GM18861 (cell line): ENCODE measurements around the gene THEM5.
"Not testable (repeated sequence)": the region's sequence is repeated elsewhere in the genome, so short reads cannot be mapped to it uniquely, and the experiment has no call there.

ENCODE experiments used
- ATAC-seq: cut with Tn5 transposase; IDR thresholded peaks from one replicate; pipeline ENCODE4 v1.9.1; 2021; ENCODE audit not compliant: unreplicated experiment

THEM5 gene

GRCh38 chr1:151867765-151868411 is 14.4 kb upstream of the THEM5 start:
- ATAC-seq, result no peak

DNA sequence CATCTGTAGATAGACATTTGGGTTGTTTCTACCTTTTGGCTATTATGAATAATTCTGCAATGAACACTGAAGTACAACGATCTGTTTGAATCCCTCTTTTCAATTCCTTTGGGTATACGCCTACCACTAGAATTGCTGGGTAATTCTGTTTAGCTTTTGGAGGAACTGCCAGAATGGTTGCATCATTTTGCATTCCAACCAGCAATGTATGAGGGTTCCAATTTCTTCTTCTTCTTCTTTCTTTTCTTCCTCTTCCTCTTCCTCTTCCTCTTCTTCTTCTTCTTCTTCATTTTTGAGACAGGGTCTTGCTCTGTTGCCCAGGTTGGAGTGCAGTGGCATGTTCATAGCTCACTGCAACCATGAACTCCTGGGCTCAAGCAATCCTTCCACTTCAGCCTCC is 13.8 kb upstream of the THEM5 start:
- no peak for ATAC-seq

- ATAC-seq, result no peak
Observed at GRCh38 chr1:151864411-151864810, 10.9 kb upstream of the THEM5 start.

GRCh38 chr1:151862604-151863003 is 9.1 kb upstream of the THEM5 start:
- ATAC-seq, result no peak

DNA sequence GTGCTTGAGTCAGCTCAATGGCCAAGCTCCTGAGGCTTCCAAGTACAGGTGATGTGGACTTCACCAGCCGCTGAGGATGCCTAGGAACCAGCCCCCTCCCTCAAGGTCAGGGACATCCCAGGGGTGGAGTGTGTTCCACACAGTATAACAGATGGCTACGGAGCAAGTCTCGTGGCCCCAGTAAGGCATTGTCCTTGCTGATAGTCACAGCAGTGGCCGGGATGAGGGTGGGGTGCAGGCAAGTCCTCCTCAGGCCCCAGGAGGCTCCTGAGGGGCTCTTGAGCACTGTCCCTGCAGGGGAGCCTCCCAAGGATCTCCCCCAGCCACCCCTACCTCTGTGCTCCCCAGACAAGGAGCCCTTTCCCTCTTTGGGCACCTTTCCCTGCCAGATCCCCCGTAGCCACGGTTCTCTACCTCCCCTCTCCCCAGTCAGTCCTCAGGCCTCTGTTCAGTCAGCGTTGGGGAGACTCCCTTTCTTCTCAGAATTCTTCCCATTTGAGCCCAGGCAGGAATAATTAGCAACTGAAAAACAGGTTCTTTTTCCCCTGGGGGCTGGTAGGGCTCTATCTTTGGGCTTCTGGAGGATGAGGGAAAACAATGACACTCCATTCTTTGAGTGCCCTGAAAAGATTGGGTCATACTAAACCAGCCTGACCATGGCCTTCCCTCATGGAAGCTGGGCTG is 7.1 kb upstream of the THEM5 start:
- ATAC-seq, result no peak

- ATAC-seq, result no peak
Observed at GRCh38 chr1:151859891-151860293, 6.4 kb upstream of the THEM5 start.

DNA sequence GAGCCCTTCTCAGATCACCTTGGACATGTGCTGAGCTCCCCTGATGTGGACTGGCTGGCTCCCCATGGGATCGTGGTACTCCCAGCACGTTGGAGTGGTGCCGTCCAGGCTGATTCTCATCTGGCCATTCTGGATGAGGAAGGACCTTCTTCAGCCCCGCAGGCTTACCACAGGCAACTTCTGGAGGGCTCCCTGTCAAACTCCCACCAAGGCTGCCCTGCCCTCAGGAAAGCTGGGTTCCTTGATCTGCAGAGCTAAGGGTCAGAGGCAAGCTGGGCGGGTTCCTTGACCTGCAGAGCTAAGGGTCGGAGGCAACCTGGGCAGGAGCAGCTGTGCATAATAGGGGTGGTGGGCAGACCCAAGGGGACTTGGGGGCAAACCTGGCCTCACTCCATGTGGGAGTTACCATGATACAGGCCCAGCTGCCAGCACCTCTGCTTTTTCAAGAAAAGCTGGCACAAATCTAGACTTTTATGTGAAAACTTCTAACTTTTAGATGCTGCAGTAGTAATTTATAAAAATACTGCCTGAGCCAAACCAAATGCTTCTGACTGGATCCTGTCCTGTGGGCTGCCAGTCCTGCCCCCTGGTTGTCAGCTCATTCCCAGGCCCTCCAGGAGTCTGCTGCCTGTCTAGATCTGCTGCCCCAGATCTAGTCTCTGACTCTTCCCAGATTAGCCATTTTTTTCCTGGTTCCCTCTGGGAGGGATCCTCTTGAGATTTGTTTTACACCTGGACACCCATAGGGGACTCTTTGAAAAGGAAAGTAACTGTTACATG is 5.6 kb upstream of the THEM5 start:
- no peak for ATAC-seq

GRCh38 chr1:151858030-151858746 is 4.7 kb upstream of the THEM5 start:
- no peak for ATAC-seq

GRCh38 chr1:151855933-151856332 is 2.4 kb upstream of the THEM5 start:
- no peak for ATAC-seq

DNA sequence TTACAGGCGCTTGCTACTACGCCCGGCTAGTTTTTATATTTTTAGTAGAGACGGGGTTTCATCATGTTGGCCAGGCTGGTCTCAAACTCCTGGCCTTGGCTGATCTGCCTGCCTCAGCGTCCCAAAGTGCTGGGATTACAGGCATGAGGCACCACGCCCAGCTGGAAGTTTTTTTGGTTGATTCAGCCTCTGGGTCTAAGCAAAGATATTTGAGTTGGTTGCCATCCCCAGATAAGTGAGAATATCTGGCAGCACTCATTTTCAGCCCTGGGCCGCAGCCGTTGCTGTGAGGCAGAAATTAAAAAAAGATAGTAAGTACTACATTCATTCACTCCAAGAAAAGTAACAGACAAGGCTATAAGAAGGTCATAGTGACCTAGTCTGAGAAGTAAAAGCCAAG is 2.0 kb upstream of the THEM5 start:
- not testable (repeated sequence) for ATAC-seq

- ATAC-seq, result no peak
Observed at GRCh38 chr1:151854658-151855057, 1.1 kb upstream of the THEM5 start.

GRCh38 chr1:151852733-151853132 is 779 bp downstream of the THEM5 start:
- ATAC-seq, result no peak

DNA sequence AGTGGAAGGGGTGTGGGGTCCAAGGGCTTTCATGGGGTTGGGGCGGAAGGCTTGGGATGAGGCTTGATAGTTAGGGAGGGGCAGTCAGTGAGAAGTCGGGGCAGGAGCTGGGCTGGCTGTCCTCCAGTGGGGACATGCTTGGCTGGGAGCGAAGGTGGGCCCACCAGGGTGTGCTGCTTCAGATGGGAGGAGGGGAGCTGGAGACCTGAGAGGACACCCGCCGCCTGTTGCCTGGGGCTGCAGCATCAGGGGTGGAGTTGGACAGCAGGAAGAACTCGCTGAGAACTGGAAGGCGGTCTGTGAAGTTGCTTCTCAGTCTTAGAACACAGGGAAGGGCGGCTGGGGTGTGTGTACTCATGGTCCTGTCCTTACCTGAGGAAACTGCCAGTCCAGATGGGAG is 1.6 kb downstream of the THEM5 start:
- no peak for ATAC-seq

GRCh38 chr1:151849871-151850270 is 3.6 kb downstream of the THEM5 start:
- ATAC-seq, result no peak

DNA sequence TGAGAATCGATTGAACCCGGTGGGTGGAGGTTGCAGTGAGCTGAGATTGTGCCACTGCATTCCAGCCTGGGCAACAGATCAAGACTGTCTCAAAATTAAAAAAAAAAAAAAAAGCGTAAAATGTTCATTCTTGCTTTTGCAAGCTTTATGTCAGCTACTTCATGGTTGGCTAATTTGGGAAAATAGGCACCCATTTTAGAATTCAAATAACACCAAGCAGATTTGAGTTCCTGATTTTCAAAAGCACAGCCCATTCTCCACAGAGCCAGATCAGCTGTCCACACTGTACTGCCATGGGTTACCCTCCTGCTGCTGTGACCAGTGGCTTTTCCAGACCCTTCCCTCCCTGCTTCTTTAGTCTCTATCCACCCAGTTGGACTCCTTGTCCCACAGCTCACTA is 4.4 kb downstream of the THEM5 start:
- ATAC-seq, result no peak

GRCh38 chr1:151847867-151848596 is 5.5 kb downstream of the THEM5 start:
- ATAC-seq, result no peak

DNA sequence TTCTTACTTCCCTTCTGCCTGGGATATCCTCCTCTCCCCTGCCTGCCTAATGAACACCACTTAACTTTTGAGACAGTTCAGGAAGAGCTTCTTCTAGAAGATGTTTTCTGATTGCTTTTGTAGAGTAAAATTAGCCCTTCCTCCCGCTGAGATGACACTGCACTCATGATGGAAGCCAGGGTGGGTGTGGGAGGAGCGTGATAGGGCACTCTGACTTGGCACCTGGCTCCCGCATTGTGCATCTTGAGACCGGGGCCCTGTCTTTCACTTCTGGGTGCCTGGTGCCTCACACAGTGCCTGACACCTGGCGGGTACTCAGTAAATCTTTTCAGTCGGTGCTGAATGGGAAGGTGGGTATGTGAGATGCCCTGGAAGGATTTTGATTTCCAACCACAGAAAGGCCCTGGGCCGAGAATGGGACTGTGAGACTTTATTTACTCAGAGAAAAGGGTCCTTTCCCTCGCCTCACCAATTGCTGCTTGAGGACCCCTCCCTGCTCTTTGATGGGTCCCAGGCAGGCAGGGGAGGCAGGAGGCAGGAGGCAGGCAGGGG is 6.8 kb downstream of the THEM5 start:
- no peak for ATAC-seq

DNA sequence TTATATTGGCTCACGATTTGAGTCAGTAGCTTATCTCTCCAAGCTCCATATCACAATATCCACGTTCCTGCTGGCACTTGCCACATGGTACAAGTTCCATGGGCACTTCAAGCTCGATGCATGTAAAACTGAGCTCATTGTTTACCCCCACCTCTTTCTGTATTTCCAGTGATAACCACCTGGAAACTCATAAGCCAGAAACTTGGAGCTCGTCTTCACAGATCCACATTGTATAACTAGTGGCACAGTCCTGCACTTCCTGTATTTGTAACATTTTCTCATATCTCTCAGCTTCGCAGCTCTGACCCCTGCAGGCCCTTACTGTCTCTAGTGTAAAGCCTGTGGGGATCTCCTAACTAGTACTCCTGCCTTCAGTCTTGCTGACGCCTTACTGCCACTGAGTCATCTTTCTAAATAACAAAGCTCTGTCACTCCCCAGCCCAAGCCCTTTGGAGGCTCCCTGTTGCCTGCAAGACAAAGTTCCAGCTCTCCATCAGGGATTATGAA is 7.4 kb downstream of the THEM5 start:
- ATAC-seq, result no peak

GRCh38 chr1:151843398-151843797 is 10.1 kb downstream of the THEM5 start:
- ATAC-seq, result no peak

- ATAC-seq, result no peak
Observed at GRCh38 chr1:151841141-151841540, 12.4 kb downstream of the THEM5 start.
